H9 (cell line): ENCODE measurements around the gene RNF111. TPM values are rescaled to one million over a fixed set of nuclear protein-coding genes. Genes with fewer than 3 reads are reported as not detected.
A peak's percentile ranks its signal among the peaks of the same experiment; 100 is the strongest.

Source experiments
- DNase-seq: peaks from one replicate; pipeline ENCODE4 v3.0.0-alpha.2; 2017
- H2AFZ ChIP-seq: one replicate; pipeline ENCODE4 v1.6.1; 2013; ENCODE audit warnings: mild to moderate bottlenecking, low read length, control low read depth, moderate library complexity
- H2AK5ac ChIP-seq: 2 replicates; pipeline ENCODE4 v1.6.1; 2013; ENCODE audit warnings: low read length, control low read depth, mixed read lengths; ENCODE audit not compliant: insufficient read length
- H2BK120ac ChIP-seq: one replicate; pipeline ENCODE4 v1.6.1; 2013; ENCODE audit warnings: low read depth, mild to moderate bottlenecking, low read length, control low read depth, inconsistent platforms; ENCODE audit not compliant: poor library complexity, severe bottlenecking
- H2BK12ac ChIP-seq: 2 replicates; pipeline ENCODE4 v1.6.1; 2013; ENCODE audit warnings: low read length, control low read depth, mixed read lengths, low read depth; ENCODE audit not compliant: insufficient read length
- H2BK15ac ChIP-seq: 2 replicates; pipeline ENCODE4 v1.6.1; 2013; ENCODE audit warnings: low read depth, low read length, control low read depth
- H2BK20ac ChIP-seq: one replicate; pipeline ENCODE4 v1.6.1; 2013; ENCODE audit warnings: low read depth, mild to moderate bottlenecking, low read length, control low read depth, inconsistent platforms; ENCODE audit not compliant: poor library complexity, severe bottlenecking
- H2BK5ac ChIP-seq: 2 replicates; pipeline ENCODE4 v1.6.1; 2013; ENCODE audit warnings: low read length, control low read depth, mixed read lengths; ENCODE audit not compliant: insufficient read length
- H3K14ac ChIP-seq: 2 replicates; pipeline ENCODE4 v1.6.1; 2013; ENCODE audit warnings: low read length, control low read depth; ENCODE audit not compliant: insufficient read depth
- H3K18ac ChIP-seq: 2 replicates; pipeline ENCODE4 v1.6.1; 2013; ENCODE audit warnings: low read depth, mild to moderate bottlenecking, mixed read lengths, low read length, control low read depth; ENCODE audit not compliant: insufficient read length
- H3K23ac ChIP-seq: 2 replicates; pipeline ENCODE4 v1.6.1; 2013; ENCODE audit warnings: low read length, control low read depth, mixed read lengths, low read depth; ENCODE audit not compliant: insufficient read length
- H3K23me2 ChIP-seq: 2 replicates; pipeline ENCODE4 v1.6.1; 2013; ENCODE audit warnings: low read depth, mild to moderate bottlenecking, mixed read lengths, low read length, control low read depth; ENCODE audit not compliant: insufficient read length, poor library complexity, severe bottlenecking
- H3K27ac ChIP-seq: 2 replicates; pipeline ENCODE4 v1.5.1; 2013; ENCODE audit warnings: low read length, control low read depth, mixed read lengths, low read depth; ENCODE audit not compliant: insufficient read length
- H3K27me3 ChIP-seq: 2 replicates; pipeline ENCODE4 v1.6.1; 2013; ENCODE audit warnings: low read length, control low read depth, inconsistent platforms; ENCODE audit not compliant: insufficient read depth
- H3K4ac ChIP-seq: 2 replicates; pipeline ENCODE4 v1.6.1; 2013; ENCODE audit warnings: low read depth, mild to moderate bottlenecking, control low read depth, inconsistent platforms, low read length, moderate library complexity
- H3K4me1 ChIP-seq: 2 replicates; pipeline ENCODE4 v1.6.1; 2013; ENCODE audit warnings: low read length, control low read depth, inconsistent platforms; ENCODE audit not compliant: insufficient read depth
- H3K4me2 ChIP-seq: 2 replicates; pipeline ENCODE4 v1.6.1; 2013; ENCODE audit warnings: low read length, control low read depth, mixed read lengths; ENCODE audit not compliant: insufficient read length, insufficient read depth
- H3K56ac ChIP-seq: 2 replicates; pipeline ENCODE4 v1.6.1; 2013; ENCODE audit warnings: low read depth, mild to moderate bottlenecking, mixed read lengths, low read length, control low read depth; ENCODE audit not compliant: insufficient read length
- H3K79me1 ChIP-seq: 2 replicates; pipeline ENCODE4 v1.6.1; 2013; ENCODE audit warnings: low read depth, mild to moderate bottlenecking, moderate library complexity, low read length, control low read depth, inconsistent platforms; ENCODE audit not compliant: insufficient read depth, poor library complexity, severe bottlenecking
- H3K79me2 ChIP-seq: 2 replicates; pipeline ENCODE4 v1.6.1; 2013; ENCODE audit warnings: low read length, control low read depth, inconsistent platforms; ENCODE audit not compliant: insufficient read depth
- H3K9ac ChIP-seq: 2 replicates; pipeline ENCODE4 v1.6.1; 2013; ENCODE audit warnings: low read length, control low read depth, mixed read lengths; ENCODE audit not compliant: insufficient read length; ENCODE audit errors: extremely low read depth
- H3K9me3 ChIP-seq: one replicate; pipeline ENCODE4 v1.6.1; 2013; ENCODE audit warnings: low read depth, low read length, inconsistent platforms; ENCODE audit not compliant: control insufficient read depth
- H3T11ph ChIP-seq: one replicate; pipeline ENCODE4 v1.6.1; 2013; ENCODE audit warnings: mild to moderate bottlenecking, low read length, control low read depth, inconsistent platforms
- H4K20me1 ChIP-seq: one replicate; pipeline ENCODE4 v1.6.1; 2013; ENCODE audit not compliant: control insufficient read depth, insufficient read length, insufficient read depth
- H4K5ac ChIP-seq: 2 replicates; pipeline ENCODE4 v1.6.1; 2013; ENCODE audit warnings: low read depth, mild to moderate bottlenecking, mixed read lengths, low read length, control low read depth; ENCODE audit not compliant: insufficient read length
- H4K8ac ChIP-seq: replicated peaks from 2 replicates; pipeline ENCODE4 v1.6.1; 2013; ENCODE audit warnings: low read length, control low read depth, mixed read lengths, low read depth; ENCODE audit not compliant: insufficient read length
- H4K91ac ChIP-seq: 2 replicates; pipeline ENCODE4 v1.6.1; 2013; ENCODE audit warnings: low read depth, mild to moderate bottlenecking, moderate library complexity, mixed read lengths, low read length, control low read depth; ENCODE audit not compliant: insufficient read length
- H3K27ac Mint-ChIP-seq, 3 experiments: 2 replicates in 2 of 3; 3 replicates in 1 of 3; pipeline ENCODE4 v1.8.0; 2020 to 2021; ENCODE audit warnings: mixed read lengths in 3 of 3, mild to moderate bottlenecking in 1 of 3, moderate library complexity in 1 of 3
- H3K27me3 Mint-ChIP-seq: 2 replicates; pipeline ENCODE4 v1.8.0; 2021; ENCODE audit warnings: low read depth, mild to moderate bottlenecking, moderate library complexity, mixed read lengths
- H3K36me3 Mint-ChIP-seq, 3 experiments: 2 replicates in 2 of 3; 3 replicates in 1 of 3; pipeline ENCODE4 v1.8.0; 2020 to 2021; ENCODE audit warnings: low read depth in 3 of 3, mixed read lengths in 3 of 3; ENCODE audit not compliant: insufficient read depth in 1 of 3
- H3K4me1 Mint-ChIP-seq, 2 experiments: 2 replicates each; pipeline ENCODE4 v1.8.0; 2020; ENCODE audit warnings: mixed read lengths in 2 of 2
- H3K4me3 Mint-ChIP-seq, 2 experiments: 2 replicates in 1 of 2; 3 replicates in 1 of 2; pipeline ENCODE4 v1.8.0; 2020 to 2021; ENCODE audit warnings: mild to moderate bottlenecking in 2 of 2, mixed read lengths in 2 of 2, moderate library complexity in 1 of 2
- H3K9me3 Mint-ChIP-seq, 2 experiments: 2 replicates in 1 of 2; 3 replicates in 1 of 2; pipeline ENCODE4 v1.8.0; 2020; ENCODE audit warnings: mild to moderate bottlenecking in 2 of 2, mixed read lengths in 2 of 2, moderate library complexity in 1 of 2
- CTCF ChIP-seq: fragments of 200-600 bp; sonication (generic); conservative IDR thresholded peaks from 3 replicates; pipeline ENCODE4 v1.8.0; 2021; ENCODE audit warnings: antibody characterized with exemption, mild to moderate bottlenecking
- WGBS: extraction: QIAGEN DNeasy Blood & Tissue Kit; methylation state at CpG from one replicate; pipeline ENCODE4 v1.1.7; 2013; ENCODE audit warnings: missing lambda C conversion rate, low lambda C conversion rate, mixed read lengths; ENCODE audit not compliant: insufficient read length; ENCODE audit errors: extremely low coverage; 5-methylcytosine and 5-hydroxymethylcytosine counted together
- total RNA-seq: library from RNA; stranded (reverse); gene quantifications from 2 replicates; pipeline ENCODE4 v1.2.1, GENCODE V29; 2021

Gene RNF111
- total RNA-seq, 1 experiment from 2014 or later: 28.0 TPM

GRCh38 chr15:58987036-58987435 is 427 bp upstream of the RNF111 start:
- no peak overlapping the region for H2AFZ ChIP-seq
- H3K4ac ChIP-seq: no peak overlapping the region
- Mint-ChIP-seq H3K4me1 (peaks cover 21 to 28% of the 10 kb centered on the region in 2 experiments), H3K4me3 (peak overlapping the region; percentile 95 to 96), H3K36me3 (peaks cover 2 to 15% (median 11%) of the 10 kb centered on the region in 3 experiments), H3K27ac (peak overlapping the region; percentile 50 to 98 (median 80); a peak in 4 of 7 replicates), H3K9me3 (no peaks in the 10 kb centered on the region), H3K27me3 (peaks cover 3% of the 10 kb centered on the region)
- H3K56ac ChIP-seq: no peak overlapping the region
- no peak overlapping the region for H4K8ac ChIP-seq
- no peaks in the 10 kb centered on the region for H3K9me3 ChIP-seq
- H4K91ac ChIP-seq: no peak overlapping the region
- peaks cover 17% of the 10 kb centered on the region; the same call in 1 of the 2 replicates for H3K79me2 ChIP-seq
- H2BK20ac ChIP-seq: no peak overlapping the region
- no peak overlapping the region for H3K27ac ChIP-seq
- H3T11ph ChIP-seq: no peak overlapping the region
- H2AK5ac ChIP-seq: no peak overlapping the region
- H4K20me1 ChIP-seq: no peaks in the 10 kb centered on the region
- WGBS: no CpG with 5 or more reads among the region's 9 CpGs
- H3K14ac ChIP-seq: no peak overlapping the region
- TF ChIP-seq CTCF: no peak
- H3K79me1 ChIP-seq: no peaks in the 10 kb centered on the region
- no peak overlapping the region for H2BK5ac ChIP-seq
- no peaks in the 10 kb centered on the region for H3K4me1 ChIP-seq
- no peak overlapping the region for H2BK15ac ChIP-seq
- H3K9ac ChIP-seq: no peak overlapping the region
- no peak overlapping the region for H2BK120ac ChIP-seq
- H3K23me2 ChIP-seq: peaks cover 4% of the 10 kb centered on the region
- H3K18ac ChIP-seq: no peak overlapping the region
- no peak overlapping the region for H2BK12ac ChIP-seq
- no peaks in the 10 kb centered on the region for H3K27me3 ChIP-seq
- H4K5ac ChIP-seq: no peak overlapping the region
- DNase-seq: no peak
- no peak overlapping the region for H3K23ac ChIP-seq
- H3K4me2 ChIP-seq: peak overlapping the region; percentile 90
